Thyroid gland (tissue), 4 donors: Measurements from ENCODE around the gene DMAC1. TPM values are rescaled to one million over a fixed set of nuclear protein-coding genes. Genes with fewer than 3 reads are reported as not detected.

Source experiments
- DNase-seq, 2 donors: peaks; one replicate each; pipeline ENCODE4 v3.0.0-alpha.2; 2019
- H3K27ac ChIP-seq, 3 donors: fragments of 200-600 bp; sonication (generic); 1 replicate in 2 of 3; 2 replicates in 1 of 3; pipeline ENCODE4 v1.5.1; 2016 to 2019; ENCODE audit warnings: mild to moderate bottlenecking in 1 of 3, moderate library complexity in 1 of 3
- H3K27me3 ChIP-seq: fragments of 200-600 bp; sonication (generic); one replicate; pipeline ENCODE4 v1.5.1; 2019
- H3K36me3 ChIP-seq, 2 donors: fragments of 200-600 bp; sonication (generic); one replicate each; pipeline ENCODE4 v1.5.1; 2016 to 2019
- H3K4me1 ChIP-seq, 2 donors: fragments of 200-600 bp; sonication (generic); one replicate each; pipeline ENCODE4 v1.5.1; 2017 to 2019
- H3K4me3 ChIP-seq, 3 donors: fragments of 200-600 bp; sonication (generic); replicated peaks in 1 of 3; 1 replicate in 2 of 3; 2 replicates in 1 of 3; pipeline ENCODE4 v1.5.1; 2016; ENCODE audit warnings: mild to moderate bottlenecking in 1 of 3
- H3K9me3 ChIP-seq: fragments of 200-600 bp; sonication (generic); one replicate; pipeline ENCODE4 v1.5.1; 2017
- POLR2A ChIP-seq, 2 donors: fragments of 450-650 bp; IDR thresholded peaks; one replicate each; pipeline ENCODE4 v1.6.1; 2017; ENCODE audit warnings: antibody characterized with exemption in 2 of 2, mild to moderate bottlenecking in 2 of 2, moderate library complexity in 1 of 2
- WGBS, 2 donors: methylation state at CpG; one replicate each; pipeline ENCODE4 v1.1.5; 2017; 5-methylcytosine and 5-hydroxymethylcytosine counted together
- intact Hi-C: fragments of 100-400 bp; cut with DNase I; formaldehyde crosslinking; loops from one replicate; pipeline ENCODE4 v1.15.1; 2023
- total RNA-seq, 4 donors: library from RNA; depleted of rRNA; stranded (reverse); fragments of >200 nt; gene quantifications; one replicate each; pipeline ENCODE4 v1.2.3, GENCODE V29; 2016
- TF ChIP-seq, protein P1 (sequence below), 6 experiments: fragments of 200-600 bp in 3 of 6; fragments of 450-650 bp in 3 of 6; sonication (generic) in 3 of 6; IDR thresholded peaks; one replicate each; pipeline ENCODE4 v1.5.1; 2016 to 2019; ENCODE audit warnings: antibody characterized with exemption in 6 of 6, mild to moderate bottlenecking in 2 of 6, inconsistent platforms in 1 of 6, moderate library complexity in 1 of 6

Gene DMAC1
- total RNA-seq, 4 donors from 2014 or later = 13.6 to 20.5 (median 16.5) TPM

DNA sequence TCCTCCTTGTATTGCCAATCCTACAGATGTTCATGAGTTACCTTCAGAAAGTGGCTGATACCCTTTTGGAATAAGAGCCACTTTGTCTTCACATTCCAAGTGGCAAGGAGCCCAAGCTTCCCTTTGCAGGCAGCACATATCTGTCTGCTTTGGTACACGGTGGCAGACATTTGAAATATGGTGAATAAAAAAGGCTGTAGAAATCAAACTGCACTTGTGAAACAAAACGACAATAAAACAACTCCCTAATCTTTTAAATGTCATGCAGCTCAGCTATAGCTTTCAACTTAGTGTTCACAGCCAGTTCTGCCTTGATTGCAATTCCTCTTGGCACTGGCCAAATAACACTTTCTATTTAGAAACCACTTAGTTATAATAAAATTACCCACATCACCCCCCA lies 35.0 kb upstream of the DMAC1 start:
- H3K4me3 ChIP-seq = no peak overlapping the region
- no peak for TF ChIP-seq POLR2A (IDR thresholded peaks at IDR 0.05)
- TF ChIP-seq, protein P1, sequence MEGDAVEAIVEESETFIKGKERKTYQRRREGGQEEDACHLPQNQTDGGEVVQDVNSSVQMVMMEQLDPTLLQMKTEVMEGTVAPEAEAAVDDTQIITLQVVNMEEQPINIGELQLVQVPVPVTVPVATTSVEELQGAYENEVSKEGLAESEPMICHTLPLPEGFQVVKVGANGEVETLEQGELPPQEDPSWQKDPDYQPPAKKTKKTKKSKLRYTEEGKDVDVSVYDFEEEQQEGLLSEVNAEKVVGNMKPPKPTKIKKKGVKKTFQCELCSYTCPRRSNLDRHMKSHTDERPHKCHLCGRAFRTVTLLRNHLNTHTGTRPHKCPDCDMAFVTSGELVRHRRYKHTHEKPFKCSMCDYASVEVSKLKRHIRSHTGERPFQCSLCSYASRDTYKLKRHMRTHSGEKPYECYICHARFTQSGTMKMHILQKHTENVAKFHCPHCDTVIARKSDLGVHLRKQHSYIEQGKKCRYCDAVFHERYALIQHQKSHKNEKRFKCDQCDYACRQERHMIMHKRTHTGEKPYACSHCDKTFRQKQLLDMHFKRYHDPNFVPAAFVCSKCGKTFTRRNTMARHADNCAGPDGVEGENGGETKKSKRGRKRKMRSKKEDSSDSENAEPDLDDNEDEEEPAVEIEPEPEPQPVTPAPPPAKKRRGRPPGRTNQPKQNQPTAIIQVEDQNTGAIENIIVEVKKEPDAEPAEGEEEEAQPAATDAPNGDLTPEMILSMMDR (IDR thresholded peaks at IDR 0.05) = no peak

DNA sequence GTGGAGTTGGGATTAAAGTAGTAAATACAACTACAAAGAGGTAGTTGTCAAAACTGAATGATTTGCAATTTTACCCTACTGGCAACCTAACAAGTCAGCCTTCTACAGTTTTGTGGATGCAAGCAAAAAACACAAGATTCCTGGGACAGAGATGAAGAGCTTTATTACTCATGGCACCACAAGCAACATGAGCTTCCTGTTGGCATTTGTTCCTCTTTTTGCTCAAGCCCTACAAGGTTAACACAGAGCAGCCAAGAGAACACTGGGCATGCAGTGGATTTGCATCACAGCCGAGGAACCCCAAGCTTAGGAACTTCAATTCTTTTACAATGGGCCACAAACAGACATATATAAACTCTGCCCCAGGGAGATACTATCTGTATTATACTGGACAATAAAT lies 28.8 kb upstream of the DMAC1 start:
- Histone ChIP-seq H3K36me3 (no peaks in the 10 kb centered on the region), H3K27me3 (no peaks in the 10 kb centered on the region), H3K27ac (no peak overlapping the region), H3K4me3 (no peak overlapping the region), H3K4me1 (no peaks in the 10 kb centered on the region), H3K9me3 (no peaks in the 10 kb centered on the region)
- WGBS, 2 donors = 85 to 94% methylated on average over 1 of the region's 1 CpG
- intact Hi-C loops = no loop called here
- no peak for DNase-seq
- TF ChIP-seq, protein P1 (IDR thresholded peaks at IDR 0.05) = no peak

More for the DNA sequence above, 35.0 kb upstream of the DMAC1 start:
- H3K27ac ChIP-seq = no peak overlapping the region
- DNase-seq = no peak
- no peaks in the 10 kb centered on the region for H3K9me3 ChIP-seq
- no peaks in the 10 kb centered on the region for H3K36me3 ChIP-seq
- 52 to 62% methylated on average over 2 of the region's 2 CpGs for WGBS, 2 donors
- no peaks in the 10 kb centered on the region for H3K4me1 ChIP-seq
- intact Hi-C loops = no loop called here
- no peaks in the 10 kb centered on the region for H3K27me3 ChIP-seq

DNA sequence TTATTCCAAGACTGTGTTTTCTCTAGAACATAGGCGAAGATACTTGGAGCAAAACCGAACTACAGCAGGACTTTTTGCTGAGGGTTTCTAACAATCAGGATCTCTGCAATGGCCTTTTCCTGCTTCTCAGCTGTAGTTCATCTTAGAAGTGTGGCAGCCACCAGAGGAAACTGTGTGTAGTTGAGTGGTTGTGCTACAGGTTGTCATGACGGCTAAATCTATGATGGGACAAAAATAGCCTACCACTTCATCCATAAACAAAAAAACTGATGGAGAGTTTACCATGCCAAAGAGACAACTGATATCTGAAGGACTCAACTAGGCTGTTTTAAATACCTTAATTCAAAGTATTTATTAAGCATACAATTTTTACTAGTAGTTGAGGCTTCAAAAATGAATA lies 28.2 kb upstream of the DMAC1 start:
- intact Hi-C loops = no loop called here
- no peak overlapping the region for H3K4me3 ChIP-seq
- no peaks in the 10 kb centered on the region for H3K4me1 ChIP-seq
- H3K36me3 ChIP-seq = no peaks in the 10 kb centered on the region
- no peak overlapping the region for H3K27ac ChIP-seq
- DNase-seq = no peak
- no peaks in the 10 kb centered on the region for H3K27me3 ChIP-seq
- TF ChIP-seq POLR2A (IDR thresholded peaks at IDR 0.05) = no peak
- TF ChIP-seq, protein P1 (IDR thresholded peaks at IDR 0.05) = no peak
- WGBS, 2 donors = 93 to 94% methylated on average over 3 of the region's 3 CpGs
- H3K9me3 ChIP-seq = no peaks in the 10 kb centered on the region

DNA sequence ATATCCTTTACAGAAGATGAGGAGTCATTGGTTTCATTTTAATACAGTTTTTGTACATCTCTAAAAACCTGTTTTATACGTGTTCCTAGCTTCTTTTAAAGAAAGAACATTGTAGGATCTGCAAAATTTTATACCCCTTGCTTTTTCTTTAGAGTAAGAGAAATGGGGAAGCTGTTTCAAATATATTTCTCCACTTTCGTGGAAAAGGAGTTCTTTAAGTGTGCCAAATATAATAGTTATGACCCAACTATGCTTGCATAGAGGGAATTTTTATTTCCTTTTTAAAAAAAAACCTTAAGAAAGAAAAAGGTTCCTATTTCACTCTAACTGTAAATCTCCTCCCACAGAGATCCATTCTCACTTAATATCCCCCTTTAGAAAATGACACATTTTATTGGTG lies 27.5 kb upstream of the DMAC1 start:
- H3K27ac ChIP-seq = no peak overlapping the region
- intact Hi-C loops = no loop called here
- H3K27me3 ChIP-seq = no peaks in the 10 kb centered on the region
- H3K36me3 ChIP-seq = no peaks in the 10 kb centered on the region
- H3K4me3 ChIP-seq = no peak overlapping the region
- H3K4me1 ChIP-seq = no peaks in the 10 kb centered on the region
- no peak for TF ChIP-seq POLR2A (IDR thresholded peaks at IDR 0.05)
- TF ChIP-seq, protein P1 (IDR thresholded peaks at IDR 0.05) = no peak
- no peak for DNase-seq
- WGBS, 2 donors = 66 to 77% methylated on average over 2 of the region's 2 CpGs
- H3K9me3 ChIP-seq = no peaks in the 10 kb centered on the region

DNA sequence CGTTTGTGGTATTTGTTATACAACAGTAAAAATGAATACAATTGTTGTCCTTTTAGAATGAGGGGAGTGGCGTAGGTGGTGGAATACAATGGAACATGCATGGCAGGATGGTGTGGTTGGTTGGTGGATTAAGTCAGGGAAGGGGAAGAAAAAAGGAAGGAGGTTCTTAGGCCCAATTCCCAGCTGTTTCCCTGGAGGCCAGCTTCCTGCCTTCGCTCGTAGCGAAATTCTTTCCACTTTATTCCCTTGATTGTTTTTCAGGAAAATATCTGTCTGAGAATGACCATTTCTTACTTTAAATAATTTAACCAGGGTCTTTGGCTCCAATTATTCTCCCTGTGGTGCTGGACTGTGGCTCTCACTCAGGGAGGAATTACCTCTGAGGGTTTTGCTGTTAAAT lies 24.1 kb upstream of the DMAC1 start:
- Histone ChIP-seq H3K9me3 (no peaks in the 10 kb centered on the region), H3K4me3 (no peak overlapping the region), H3K4me1 (no peaks in the 10 kb centered on the region), H3K36me3 (no peaks in the 10 kb centered on the region), H3K27me3 (no peaks in the 10 kb centered on the region), H3K27ac (no peak overlapping the region)
- WGBS, 2 donors = 80 to 81% methylated on average over 5 of the region's 5 CpGs
- DNase-seq = no peak
- TF ChIP-seq, protein P1 (IDR thresholded peaks at IDR 0.05) = no peak
- TF ChIP-seq POLR2A (IDR thresholded peaks at IDR 0.05) = no peak
- intact Hi-C loops = no loop called here
